Skeletal muscle cell (primary cell): ENCODE results near the gene TRUB2.
"Not testable (repeated sequence)": the region's sequence is repeated elsewhere in the genome, so short reads cannot be mapped to it uniquely, and the experiment has no call there.

Experiments used
- DNase-seq: peaks from one replicate; pipeline ENCODE4 v3.0.0-alpha.2; 2010; ENCODE audit warnings: low read depth
- H3K4me3 ChIP-seq: 2 replicates; pipeline ENCODE4 v1.5.1; 2011; ENCODE audit warnings: low read depth, mild to moderate bottlenecking, control low read depth, low read length, moderate library complexity

TRUB2 gene

DNA sequence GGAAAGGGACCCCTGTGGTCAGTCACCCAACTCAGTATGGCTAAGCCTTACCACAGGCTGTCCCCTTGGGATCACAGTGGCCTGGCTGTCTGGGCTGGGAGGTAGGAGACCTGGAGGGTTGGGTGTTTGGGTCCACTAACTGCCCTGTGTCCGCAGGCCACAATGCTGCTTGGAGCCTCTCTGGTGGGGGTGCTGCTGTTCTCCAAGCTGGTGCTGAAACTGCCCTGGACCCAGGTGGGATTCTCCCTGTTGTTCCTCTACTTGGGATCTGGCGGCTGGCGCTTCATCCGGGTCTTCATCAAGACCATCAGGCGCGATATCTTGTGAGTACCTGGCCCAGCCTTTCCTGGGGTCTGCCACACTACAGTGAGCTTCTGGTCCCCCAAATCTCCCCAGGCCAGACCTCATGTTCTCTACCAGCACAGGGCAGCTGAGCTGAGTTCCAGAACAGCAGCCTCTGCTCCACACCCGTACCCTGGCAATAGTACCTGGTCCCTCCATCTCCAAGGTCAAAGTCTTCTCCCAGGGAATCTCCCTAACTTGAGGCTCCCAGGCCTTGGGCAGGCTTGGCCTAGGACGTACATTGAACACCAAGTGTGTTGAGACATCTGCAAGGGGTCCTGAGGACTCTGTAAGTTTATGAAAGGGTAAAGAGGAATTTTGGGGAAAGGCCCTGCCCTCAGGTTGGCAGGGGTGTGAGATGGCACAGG lies 20.9 kb upstream of the TRUB2 start:
- H3K4me3 ChIP-seq = no peak overlapping the region
- DNase-seq = no peak

DNA sequence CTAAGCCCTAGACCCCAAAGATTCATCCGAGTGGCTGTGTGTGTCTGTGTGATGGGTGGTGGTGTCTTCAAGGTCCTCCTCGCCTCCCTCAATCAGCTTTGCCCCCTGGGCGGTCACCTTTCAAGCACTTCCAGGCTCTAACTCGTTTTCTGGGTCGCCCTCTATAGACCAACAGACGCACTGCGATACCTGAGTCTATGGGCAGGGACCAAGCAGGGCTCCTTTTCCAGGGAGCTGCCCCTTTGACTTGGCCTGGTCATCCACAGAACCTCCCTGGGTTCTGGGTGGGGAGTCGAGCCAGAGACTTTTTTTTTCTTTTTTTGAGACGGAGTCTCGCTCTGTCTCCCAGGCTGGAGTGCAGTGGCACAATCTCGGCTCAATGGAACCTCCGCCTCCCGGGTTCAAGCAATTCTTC lies 19.2 kb upstream of the TRUB2 start:
- H3K4me3 ChIP-seq = peak overlapping the region; percentile 88
- no peak for DNase-seq

DNA sequence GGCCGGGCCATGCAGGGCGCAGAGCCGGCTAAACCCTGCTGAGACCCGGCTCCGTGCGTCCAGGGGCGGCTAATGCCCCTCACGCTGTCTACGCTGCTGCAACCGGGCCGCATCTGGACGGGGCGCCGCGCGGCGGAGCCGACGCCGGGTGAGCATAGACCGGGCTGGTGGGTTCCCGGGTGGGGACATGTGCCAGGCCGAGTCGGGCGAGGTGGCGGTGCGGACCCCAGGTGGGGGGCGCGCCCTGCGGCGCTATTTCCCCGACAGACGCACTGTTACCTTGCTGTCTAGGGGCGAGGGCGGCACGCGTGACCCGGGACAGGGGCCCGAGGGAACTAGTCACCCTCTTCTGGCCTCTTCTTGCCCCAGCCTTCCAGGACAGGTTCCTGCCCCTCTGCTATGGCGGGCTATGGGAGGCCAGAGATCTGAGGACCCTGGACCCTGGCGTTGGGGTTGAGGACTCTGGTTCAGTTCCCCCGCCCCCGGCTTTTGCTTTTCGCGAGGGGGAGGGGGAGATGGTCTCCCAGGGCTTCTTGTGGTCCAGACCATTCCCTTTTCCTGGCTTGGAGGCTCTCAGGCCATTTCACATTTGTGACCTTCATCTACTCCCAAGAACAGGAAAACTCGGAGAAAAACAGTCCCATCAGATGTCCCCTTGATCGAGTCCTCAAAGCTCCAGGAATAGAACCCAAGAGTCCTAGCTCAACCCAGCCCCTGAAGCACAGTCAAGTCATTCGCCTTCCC lies 18.6 kb upstream of the TRUB2 start:
- DNase-seq = no peak
- H3K4me3 ChIP-seq = peak overlapping the region; percentile 88

DNA sequence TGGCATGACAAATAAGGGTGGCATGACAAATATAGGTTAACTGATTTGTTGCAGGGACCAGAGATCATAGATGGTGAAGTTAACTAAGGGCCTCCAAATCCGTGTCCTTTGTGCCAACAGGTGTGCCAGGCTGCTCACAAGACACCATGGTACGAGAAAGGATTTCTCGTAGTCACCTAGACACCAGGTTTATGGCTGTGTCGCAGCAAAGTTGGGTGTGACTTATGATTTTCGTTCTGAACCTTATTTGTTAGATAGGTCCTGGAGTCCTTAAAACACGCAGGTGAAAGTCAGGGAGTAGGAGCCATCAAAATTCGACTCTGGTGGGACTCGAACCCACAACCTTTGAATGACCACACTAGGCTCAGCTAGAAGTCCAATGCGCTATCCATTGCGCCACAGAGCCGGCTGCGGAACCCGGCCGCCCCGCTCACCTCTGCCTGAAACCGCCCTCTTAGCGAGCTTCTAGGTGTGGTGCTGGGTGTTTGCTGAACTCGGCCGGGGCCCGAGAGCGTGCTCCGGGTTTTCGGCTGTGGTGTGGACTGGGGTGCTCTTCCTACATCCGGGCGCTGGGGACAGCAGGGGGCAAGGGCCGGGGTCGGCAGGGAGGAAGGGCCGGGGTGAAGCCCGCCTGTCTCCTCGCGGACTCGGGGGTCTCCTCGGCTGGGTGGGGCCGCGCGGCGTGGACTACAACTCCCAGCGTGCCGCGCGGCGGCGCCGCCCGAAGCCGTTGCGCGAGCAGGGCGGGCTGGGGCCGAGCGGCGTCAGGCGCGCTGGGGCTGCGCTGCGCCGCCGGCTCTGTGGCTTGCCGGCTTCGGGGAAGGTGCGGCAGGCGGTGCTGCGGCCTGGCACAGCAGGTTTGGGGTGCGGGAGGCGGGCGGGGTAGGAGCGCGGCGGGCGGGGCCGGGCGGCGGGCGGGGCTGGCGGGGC lies 17.8 kb upstream of the TRUB2 start, which contains the start of gene SLC27A4:
SLC27A4 (plus strand) TSS at position 767 of the 930 bp plus-strand sequence. CDS start 2,606 bp downstream, outside the sequence.
- no peak for DNase-seq
- peak within 1 kb of the TSS; percentile 88 for H3K4me3 ChIP-seq

- not testable (repeated sequence) for H3K4me3 ChIP-seq, DNase-seq
Observed at GRCh38 chr9:128338852-128339614, 16.8 kb upstream of the TRUB2 start.

GRCh38 chr9:128337936-128338335 lies 15.7 kb upstream of the TRUB2 start:
- no peak overlapping the region for H3K4me3 ChIP-seq
- no peak for DNase-seq

- no peak overlapping the region for H3K4me3 ChIP-seq
- no peak for DNase-seq
Observed at GRCh38 chr9:128335914-128336313, 13.7 kb upstream of the TRUB2 start.

- DNase-seq = no peak
- H3K4me3 ChIP-seq = no peak overlapping the region
Observed at GRCh38 chr9:128335161-128335560, 12.9 kb upstream of the TRUB2 start.

DNA sequence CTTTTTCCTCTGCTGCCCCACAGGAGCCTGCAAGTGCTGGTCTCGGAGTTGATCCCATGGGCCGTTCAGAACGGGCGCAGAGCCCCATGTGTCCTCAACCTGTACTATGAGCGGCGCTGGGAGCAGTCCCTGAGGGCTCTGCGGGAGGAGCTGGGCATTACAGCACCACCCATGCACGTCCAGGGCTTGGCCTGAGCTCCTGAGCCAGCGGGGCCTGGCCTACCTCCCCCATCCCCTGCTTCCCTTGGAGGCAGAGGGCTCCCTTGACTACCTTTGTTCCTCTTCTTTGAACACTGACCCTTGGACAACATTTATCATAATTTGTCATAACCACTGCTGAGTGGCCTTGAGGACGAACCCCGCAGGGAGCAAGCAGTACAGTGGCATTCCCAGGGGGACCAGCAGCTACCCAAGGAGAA lies 11.2 kb upstream of the TRUB2 start:
- no peak for DNase-seq
- no peak overlapping the region for H3K4me3 ChIP-seq

DNA sequence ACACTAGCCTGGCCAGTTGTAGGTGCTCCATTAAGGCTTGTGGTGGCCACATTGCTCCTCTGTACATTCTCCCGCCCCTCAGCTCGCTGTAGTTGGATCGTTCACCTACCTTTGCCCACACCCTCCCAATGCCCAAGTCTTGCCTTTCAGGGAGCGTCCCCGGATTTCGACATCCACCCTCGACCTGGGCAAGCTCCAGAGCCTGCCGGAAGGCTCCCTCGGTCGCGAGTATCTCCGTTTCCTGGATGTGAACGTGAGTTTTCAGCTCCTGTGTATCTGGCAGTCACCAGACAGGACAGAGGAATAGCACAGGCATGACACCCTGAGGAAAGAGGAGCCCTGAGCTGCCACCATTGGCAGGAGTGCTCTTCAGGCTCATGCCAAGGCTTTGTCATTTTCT lies 3.4 kb upstream of the TRUB2 start:
- DNase-seq = no peak
- no peak overlapping the region for H3K4me3 ChIP-seq

DNA sequence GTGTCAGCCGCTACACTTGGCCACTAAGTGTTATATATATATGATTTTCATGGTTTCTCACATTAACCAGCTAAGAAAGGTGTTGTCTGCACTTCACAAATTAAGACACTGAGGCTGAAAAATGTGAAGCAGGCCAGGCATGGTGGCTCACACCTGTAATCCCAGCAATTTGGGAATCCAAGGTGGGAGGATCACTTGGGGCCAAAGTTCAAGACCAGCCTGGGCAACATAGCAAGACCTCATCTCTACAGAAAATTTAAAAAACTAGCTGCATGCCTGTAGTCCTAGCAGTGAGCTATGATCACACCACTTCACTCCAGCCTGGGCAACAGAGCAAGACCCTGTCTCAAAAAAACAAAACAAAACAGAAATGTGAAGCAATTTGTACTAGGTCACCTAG lies 2.2 kb upstream of the TRUB2 start:
- no peak overlapping the region for H3K4me3 ChIP-seq
- no peak for DNase-seq

DNA sequence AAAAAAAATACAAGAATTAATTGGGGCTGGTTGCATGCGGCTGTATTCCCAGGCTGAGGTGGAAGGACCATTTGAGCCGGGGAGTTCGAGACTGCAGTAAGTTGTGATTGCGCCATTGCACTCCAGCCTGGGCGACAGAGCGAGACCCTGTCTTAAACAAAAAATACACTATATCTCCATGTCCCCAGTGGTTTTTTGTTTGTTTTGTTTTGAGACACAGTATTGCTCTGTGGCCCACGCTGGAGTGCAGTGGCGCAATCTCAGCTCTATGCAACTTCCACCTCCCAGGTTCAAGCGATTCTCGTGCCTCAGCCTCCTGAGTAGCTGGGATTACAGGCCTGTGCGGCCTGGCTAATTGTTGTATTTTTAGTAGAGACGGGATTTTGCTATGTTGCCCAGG lies 1.5 kb upstream of the TRUB2 start:
- DNase-seq = no peak
- H3K4me3 ChIP-seq = peak overlapping the region; percentile 71

- H3K4me3 ChIP-seq = peak overlapping the region; percentile 71
- DNase-seq = no peak
Observed at GRCh38 chr9:128323212-128323730, 1.0 kb upstream of the TRUB2 start.

DNA sequence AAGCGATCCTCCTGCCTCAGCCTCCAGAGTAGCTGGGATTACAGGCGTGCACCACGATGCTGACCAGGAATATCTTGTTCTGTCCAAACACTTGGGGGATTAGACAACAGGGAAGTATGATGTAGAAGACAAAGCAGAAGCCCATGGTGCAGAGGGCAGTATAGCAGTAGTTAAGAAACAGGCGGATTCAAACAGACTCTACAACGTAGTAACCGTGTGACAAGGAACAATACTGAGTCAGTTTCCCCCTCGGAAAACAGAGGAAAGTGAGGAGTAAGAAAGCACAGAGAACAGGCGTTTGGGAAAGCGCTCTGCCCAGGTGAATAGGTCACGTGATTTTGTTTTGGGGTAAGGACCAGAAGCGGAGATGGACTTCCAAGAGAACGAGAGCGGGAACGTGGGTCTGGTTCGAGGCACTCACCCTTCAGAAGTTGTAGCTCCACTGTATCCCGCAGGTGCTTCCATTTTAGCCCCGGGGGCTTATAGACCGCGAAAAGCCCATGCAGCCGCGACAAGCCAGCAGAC lies 306 bp downstream of the TRUB2 start:
- DNase-seq = no peak
- peak overlapping the region; percentile 71 for H3K4me3 ChIP-seq

DNA sequence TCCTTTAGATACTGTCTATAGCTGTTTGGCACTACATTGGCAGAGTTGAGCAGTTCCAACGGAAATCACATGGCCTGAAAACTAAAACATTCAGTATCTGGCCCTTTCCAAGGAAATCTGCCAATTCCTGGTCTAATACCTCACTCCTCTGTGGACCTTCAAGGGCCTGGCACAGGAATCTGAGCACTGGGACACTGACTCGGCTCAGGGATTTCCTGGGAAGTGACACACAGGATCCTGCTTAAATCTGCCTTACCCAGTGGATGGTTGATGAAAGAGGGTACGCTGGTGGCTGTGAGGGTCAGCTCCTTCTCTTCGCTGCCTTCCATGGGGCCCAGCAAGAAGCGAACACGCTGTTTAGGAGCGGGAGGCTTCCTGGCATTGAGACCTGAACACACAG lies 904 bp downstream of the TRUB2 start:
- DNase-seq = no peak
- peak overlapping the region; percentile 71 for H3K4me3 ChIP-seq

DNA sequence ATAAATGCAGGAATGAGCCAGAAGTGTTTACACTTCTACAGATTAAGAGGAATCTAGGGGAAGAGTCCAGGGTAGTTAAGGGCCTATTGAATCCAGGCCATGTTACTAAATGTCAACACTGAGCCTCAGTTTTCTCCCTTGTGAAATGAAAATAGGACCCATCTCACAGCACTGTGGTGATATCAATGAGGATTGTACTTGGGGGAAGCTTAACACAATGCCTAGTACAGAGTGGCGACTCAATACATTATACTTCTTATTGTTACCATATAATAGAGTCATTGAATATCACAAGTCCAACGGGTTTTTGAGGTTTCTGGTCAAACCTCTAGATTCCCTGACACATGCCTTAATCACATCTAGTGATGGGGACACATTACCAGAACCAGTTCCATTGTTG lies 4.6 kb downstream of the TRUB2 start:
- DNase-seq = no peak
- H3K4me3 ChIP-seq = no peak overlapping the region

DNA sequence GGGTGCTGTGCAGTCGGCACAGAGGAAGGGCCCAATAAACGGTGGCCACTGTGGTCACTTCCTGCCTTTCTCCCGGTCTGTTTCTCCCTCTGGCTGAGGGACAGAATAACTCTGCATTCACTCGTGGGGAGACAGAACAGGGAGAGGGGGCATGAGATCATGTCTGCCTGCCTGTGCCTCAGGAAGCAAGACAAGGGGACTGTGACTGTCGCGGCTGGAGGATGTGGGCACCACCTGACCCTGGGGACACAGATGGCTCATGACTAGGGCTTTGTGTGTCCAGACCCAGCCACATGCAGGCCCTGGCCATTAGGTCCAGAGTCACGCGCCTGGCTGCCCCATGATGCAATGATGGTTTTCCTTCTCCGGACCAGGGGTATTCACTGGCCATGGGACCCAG lies 5.8 kb downstream of the TRUB2 start:
- no peak for DNase-seq
- no peak overlapping the region for H3K4me3 ChIP-seq

GRCh38 chr9:128314697-128315096 lies 7.5 kb downstream of the TRUB2 start:
- DNase-seq = no peak
- no peak overlapping the region for H3K4me3 ChIP-seq

GRCh38 chr9:128310461-128310860 lies 11.8 kb downstream of the TRUB2 start:
- no peak overlapping the region for H3K4me3 ChIP-seq
- DNase-seq = no peak
